OCI-LY3 (cell line): ENCODE results near the gene RRP1.

Experiments used
- H2AFZ ChIP-seq: fragments of 200-600, 300-600 bp; shearing (Covaris generic); 2 replicates; pipeline ENCODE4 v1.6.0; 2014; ENCODE audit warnings: antibody characterized with exemption, low read depth, low read length
- H3K27ac ChIP-seq: fragments of 200-600, 300-600 bp; sonication (generic); 2 replicates; pipeline ENCODE4 v1.5.1; 2014; ENCODE audit warnings: mild to moderate bottlenecking, low read length, moderate library complexity, mixed read lengths
- H3K27me3 ChIP-seq: fragments of 200-600, 300-600 bp; sonication (generic); 2 replicates; pipeline ENCODE4 v1.6.1; 2014; ENCODE audit warnings: low read depth, low read length, mixed read lengths
- H3K36me3 ChIP-seq: fragments of 200-600, 300-600 bp; sonication (generic); replicated peaks from 2 replicates; pipeline ENCODE3; 2014; ENCODE audit warnings: low read depth, low read length, mixed read lengths
- H3K4me1 ChIP-seq: fragments of 300-600, 200-600 bp; sonication (generic); 2 replicates; pipeline ENCODE4 v1.6.1; 2014; ENCODE audit warnings: low read length, mixed read lengths
- H3K4me2 ChIP-seq: fragments of 200-600, 300-600 bp; sonication (generic); 2 replicates; pipeline ENCODE4 v1.6.1; 2014; ENCODE audit warnings: low read length, mixed read lengths
- H3K4me3 ChIP-seq: fragments of 300-600, 200-600 bp; sonication (generic); 2 replicates; pipeline ENCODE4 v1.5.1; 2014; ENCODE audit warnings: antibody characterized with exemption, mild to moderate bottlenecking, low read length, moderate library complexity
- H3K79me2 ChIP-seq: fragments of 300-600, 200-600 bp; shearing (Covaris generic); 2 replicates; pipeline ENCODE4 v1.6.1; 2014; ENCODE audit warnings: mild to moderate bottlenecking, low read length, mixed read lengths
- H3K9ac ChIP-seq: fragments of 300-600, 200-600 bp; shearing (Covaris generic); 2 replicates; pipeline ENCODE4 v1.6.0; 2014; ENCODE audit warnings: mild to moderate bottlenecking, low read length, moderate library complexity
- H3K9me3 ChIP-seq: fragments of 200-600, 300-600 bp; shearing (Covaris generic); 2 replicates; pipeline ENCODE4 v1.6.1; 2014; ENCODE audit warnings: low read length, mixed read lengths; ENCODE audit not compliant: insufficient read depth
- H4K20me1 ChIP-seq: fragments of 200-600, 300-600 bp; sonication (generic); 2 replicates; pipeline ENCODE4 v1.6.1; 2016; ENCODE audit warnings: low read length, mixed read lengths; ENCODE audit not compliant: insufficient read depth
- CTCF ChIP-seq: fragments of 200-600, 300-600 bp; sonication (generic); IDR thresholded peaks from 2 replicates; pipeline ENCODE4 v1.5.1; 2014; ENCODE audit warnings: antibody characterized with exemption, low read length, low read depth
- EZH2phosphoT487 ChIP-seq: fragments of 200-600 bp; shearing (Covaris generic); IDR thresholded peaks from 2 replicates; pipeline ENCODE4 v1.6.1; 2018; ENCODE audit warnings: antibody characterized with exemption, mixed run types, low read depth

The RRP1 gene

GRCh38 chr21:43797415-43797814 is 8.0 kb downstream of the RRP1 start:
- Histone ChIP-seq H3K36me3 (peaks cover 39% of the 10 kb centered on the region), H3K4me2 (no peak overlapping the region)
- TF ChIP-seq EZH2phosphoT487 (no peak), CTCF (no peak)

GRCh38 chr21:43797925-43798715 is 8.7 kb downstream of the RRP1 start:
- TF ChIP-seq EZH2phosphoT487: no peak
- no peak for TF ChIP-seq CTCF
- no peaks in the 10 kb centered on the region for H4K20me1 ChIP-seq
- no peak overlapping the region for H3K27ac ChIP-seq
- H2AFZ ChIP-seq: no peak overlapping the region
- no peak overlapping the region for H3K4me3 ChIP-seq
- H3K9me3 ChIP-seq: no peaks in the 10 kb centered on the region
- H3K27me3 ChIP-seq: no peaks in the 10 kb centered on the region
- no peaks in the 10 kb centered on the region for H3K4me1 ChIP-seq
- H3K36me3 ChIP-seq: peaks cover 35% of the 10 kb centered on the region
- H3K4me2 ChIP-seq: no peak overlapping the region
- H3K79me2 ChIP-seq: peaks cover 20% of the 10 kb centered on the region
- H3K9ac ChIP-seq: no peak overlapping the region

More at GRCh38 chr21:43797415-43797814, 8.0 kb downstream of the RRP1 start:
- H3K4me1 ChIP-seq: no peaks in the 10 kb centered on the region
- H3K79me2 ChIP-seq: peaks cover 28% of the 10 kb centered on the region
- H3K27ac ChIP-seq: no peak overlapping the region
- H3K9me3 ChIP-seq: no peaks in the 10 kb centered on the region
- no peaks in the 10 kb centered on the region for H3K27me3 ChIP-seq
- no peak overlapping the region for H3K9ac ChIP-seq
- no peak overlapping the region for H2AFZ ChIP-seq
- no peaks in the 10 kb centered on the region for H4K20me1 ChIP-seq
- H3K4me3 ChIP-seq: no peak overlapping the region

GRCh38 chr21:43799301-43799840 is 10.0 kb downstream of the RRP1 start:
- TF ChIP-seq EZH2phosphoT487: no peak
- TF ChIP-seq CTCF: no peak
- Histone ChIP-seq H3K9me3 (no peaks in the 10 kb centered on the region), H3K4me1 (no peaks in the 10 kb centered on the region; the same call in 1 of the 2 replicates), H4K20me1 (no peaks in the 10 kb centered on the region), H2AFZ (no peak overlapping the region), H3K4me3 (no peak overlapping the region), H3K9ac (no peak overlapping the region), H3K27ac (no peak overlapping the region), H3K4me2 (no peak overlapping the region), H3K79me2 (peaks cover 8% of the 10 kb centered on the region; the same call in 1 of the 2 replicates), H3K36me3 (peaks cover 37% of the 10 kb centered on the region), H3K27me3 (no peaks in the 10 kb centered on the region)

GRCh38 chr21:43800124-43800523 is 10.7 kb downstream of the RRP1 start:
- H3K79me2 ChIP-seq: peaks cover under 1% of the 10 kb centered on the region; the same call in 1 of the 2 replicates
- H3K4me3 ChIP-seq: no peak overlapping the region
- TF ChIP-seq EZH2phosphoT487 (no peak), CTCF (no peak)
- no peak overlapping the region for H2AFZ ChIP-seq
- H3K27me3 ChIP-seq: no peaks in the 10 kb centered on the region
- H3K27ac ChIP-seq: no peak overlapping the region
- H3K9me3 ChIP-seq: no peaks in the 10 kb centered on the region
- H3K9ac ChIP-seq: no peak overlapping the region
- H3K36me3 ChIP-seq: peaks cover 39% of the 10 kb centered on the region
- H4K20me1 ChIP-seq: no peaks in the 10 kb centered on the region
- no peak overlapping the region for H3K4me2 ChIP-seq
- peaks cover 7% of the 10 kb centered on the region for H3K4me1 ChIP-seq
